ENCODE data around the gene ACACA.

GRCh38 chr17:37315601-37316000 is 91.0 kb downstream of the ACACA start:
- no peak for TF ChIP-seq EZH2phosphoT487 (IDR thresholded peaks at IDR 0.05; ENCODE audit: borderline replicate concordance)
- TF ChIP-seq, protein P1, sequence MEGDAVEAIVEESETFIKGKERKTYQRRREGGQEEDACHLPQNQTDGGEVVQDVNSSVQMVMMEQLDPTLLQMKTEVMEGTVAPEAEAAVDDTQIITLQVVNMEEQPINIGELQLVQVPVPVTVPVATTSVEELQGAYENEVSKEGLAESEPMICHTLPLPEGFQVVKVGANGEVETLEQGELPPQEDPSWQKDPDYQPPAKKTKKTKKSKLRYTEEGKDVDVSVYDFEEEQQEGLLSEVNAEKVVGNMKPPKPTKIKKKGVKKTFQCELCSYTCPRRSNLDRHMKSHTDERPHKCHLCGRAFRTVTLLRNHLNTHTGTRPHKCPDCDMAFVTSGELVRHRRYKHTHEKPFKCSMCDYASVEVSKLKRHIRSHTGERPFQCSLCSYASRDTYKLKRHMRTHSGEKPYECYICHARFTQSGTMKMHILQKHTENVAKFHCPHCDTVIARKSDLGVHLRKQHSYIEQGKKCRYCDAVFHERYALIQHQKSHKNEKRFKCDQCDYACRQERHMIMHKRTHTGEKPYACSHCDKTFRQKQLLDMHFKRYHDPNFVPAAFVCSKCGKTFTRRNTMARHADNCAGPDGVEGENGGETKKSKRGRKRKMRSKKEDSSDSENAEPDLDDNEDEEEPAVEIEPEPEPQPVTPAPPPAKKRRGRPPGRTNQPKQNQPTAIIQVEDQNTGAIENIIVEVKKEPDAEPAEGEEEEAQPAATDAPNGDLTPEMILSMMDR (conservative IDR thresholded peaks at IDR 0.05; ENCODE audit: low read length), result no peak

Measured in Loucy (cell line).